ENCODE results near the gene MAN1A1. TPM values are rescaled to one million over a fixed set of nuclear protein-coding genes. Genes with fewer than 3 reads are reported as not detected.

Gene MAN1A1
- total RNA-seq, 2 donors from 2014 or later = 17.9 to 27.9 TPM

- H3K4me1 ChIP-seq (replicated peaks) = no peaks in the 10 kb centered on the region
- 98% methylated on average over 2 of the region's 2 CpGs for WGBS
- no peak overlapping the region for H3K27ac ChIP-seq
- intact Hi-C loops (cut with DNase I) = no loop called here
- no peak overlapping the region for H3K4me3 ChIP-seq
- H3K36me3 ChIP-seq = no peaks in the 10 kb centered on the region
- no peaks in the 10 kb centered on the region for H3K9me3 ChIP-seq
- H3K27me3 ChIP-seq (replicated peaks; ENCODE audit: insufficient read depth) = no peaks in the 10 kb centered on the region
- TF ChIP-seq POLR2AphosphoS5 (IDR thresholded peaks at IDR 0.05) (no peak), POLR2A (IDR thresholded peaks at IDR 0.05) (no peak)
- TF ChIP-seq, protein P1, sequence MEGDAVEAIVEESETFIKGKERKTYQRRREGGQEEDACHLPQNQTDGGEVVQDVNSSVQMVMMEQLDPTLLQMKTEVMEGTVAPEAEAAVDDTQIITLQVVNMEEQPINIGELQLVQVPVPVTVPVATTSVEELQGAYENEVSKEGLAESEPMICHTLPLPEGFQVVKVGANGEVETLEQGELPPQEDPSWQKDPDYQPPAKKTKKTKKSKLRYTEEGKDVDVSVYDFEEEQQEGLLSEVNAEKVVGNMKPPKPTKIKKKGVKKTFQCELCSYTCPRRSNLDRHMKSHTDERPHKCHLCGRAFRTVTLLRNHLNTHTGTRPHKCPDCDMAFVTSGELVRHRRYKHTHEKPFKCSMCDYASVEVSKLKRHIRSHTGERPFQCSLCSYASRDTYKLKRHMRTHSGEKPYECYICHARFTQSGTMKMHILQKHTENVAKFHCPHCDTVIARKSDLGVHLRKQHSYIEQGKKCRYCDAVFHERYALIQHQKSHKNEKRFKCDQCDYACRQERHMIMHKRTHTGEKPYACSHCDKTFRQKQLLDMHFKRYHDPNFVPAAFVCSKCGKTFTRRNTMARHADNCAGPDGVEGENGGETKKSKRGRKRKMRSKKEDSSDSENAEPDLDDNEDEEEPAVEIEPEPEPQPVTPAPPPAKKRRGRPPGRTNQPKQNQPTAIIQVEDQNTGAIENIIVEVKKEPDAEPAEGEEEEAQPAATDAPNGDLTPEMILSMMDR (IDR thresholded peaks at IDR 0.05) = no peak
- no peak for DNase-seq (ENCODE audit: low spot score)
Measured at GRCh38 chr6:119182875-119183274, 166.7 kb downstream of the MAN1A1 start.

- TF ChIP-seq POLR2A (IDR thresholded peaks at IDR 0.05) (no peak), POLR2AphosphoS5 (IDR thresholded peaks at IDR 0.05) (no peak)
- TF ChIP-seq, protein P1 (IDR thresholded peaks at IDR 0.05) = no peak
- intact Hi-C loops (cut with DNase I) = no loop called here
- no peak for DNase-seq (ENCODE audit: low spot score)
- no peaks in the 10 kb centered on the region for H3K9me3 ChIP-seq
- no peaks in the 10 kb centered on the region for H3K4me1 ChIP-seq (replicated peaks)
- no peak overlapping the region for H3K4me3 ChIP-seq
- no peak overlapping the region for H3K27ac ChIP-seq
- 56% methylated on average over 2 of the region's 2 CpGs for WGBS
- no peaks in the 10 kb centered on the region for H3K36me3 ChIP-seq
- H3K27me3 ChIP-seq (replicated peaks; ENCODE audit: insufficient read depth) = no peaks in the 10 kb centered on the region
Measured at GRCh38 chr6:119182216-119182803, 167.3 kb downstream of the MAN1A1 start.

- TF ChIP-seq, protein P1 (IDR thresholded peaks at IDR 0.05) = no peak
- TF ChIP-seq POLR2AphosphoS5 (IDR thresholded peaks at IDR 0.05) (no peak), POLR2A (IDR thresholded peaks at IDR 0.05) (no peak)
- Histone ChIP-seq H3K4me1 (replicated peaks) (no peaks in the 10 kb centered on the region), H3K27ac (no peak overlapping the region), H3K4me3 (no peak overlapping the region), H3K9me3 (no peaks in the 10 kb centered on the region), H3K27me3 (replicated peaks; ENCODE audit: insufficient read depth) (no peaks in the 10 kb centered on the region), H3K36me3 (no peaks in the 10 kb centered on the region)
- 97% methylated on average over 1 of the region's 1 CpG for WGBS
- intact Hi-C loops (cut with DNase I) = no loop called here
- no peak for DNase-seq (ENCODE audit: low spot score)
Measured at GRCh38 chr6:119181046-119181445, 168.5 kb downstream of the MAN1A1 start.

- intact Hi-C loops (cut with DNase I) = no loop called here
- Histone ChIP-seq H3K9me3 (no peaks in the 10 kb centered on the region), H3K36me3 (no peaks in the 10 kb centered on the region), H3K27ac (no peak overlapping the region), H3K4me1 (replicated peaks) (no peaks in the 10 kb centered on the region), H3K27me3 (replicated peaks; ENCODE audit: insufficient read depth) (no peaks in the 10 kb centered on the region), H3K4me3 (no peak overlapping the region)
- no peak for DNase-seq (ENCODE audit: low spot score)
- TF ChIP-seq, protein P1 (IDR thresholded peaks at IDR 0.05) = no peak
- TF ChIP-seq POLR2AphosphoS5 (IDR thresholded peaks at IDR 0.05) = no peak
- TF ChIP-seq POLR2A (IDR thresholded peaks at IDR 0.05) = no peak
- 86% methylated on average over 3 of the region's 3 CpGs for WGBS
Measured at GRCh38 chr6:119179842-119180241, 169.7 kb downstream of the MAN1A1 start.

- H3K9me3 ChIP-seq = no peaks in the 10 kb centered on the region
- no peak overlapping the region for H3K4me3 ChIP-seq
- intact Hi-C loops (cut with DNase I) = no loop called here
- 58% methylated on average over 1 of the region's 1 CpG for WGBS
- TF ChIP-seq, protein P1 (IDR thresholded peaks at IDR 0.05) = no peak
- TF ChIP-seq POLR2AphosphoS5 (IDR thresholded peaks at IDR 0.05) (no peak), POLR2A (IDR thresholded peaks at IDR 0.05) (no peak)
- H3K27ac ChIP-seq = no peak overlapping the region
- no peaks in the 10 kb centered on the region for H3K4me1 ChIP-seq (replicated peaks)
- no peak for DNase-seq (ENCODE audit: low spot score)
- H3K36me3 ChIP-seq = no peaks in the 10 kb centered on the region
- no peaks in the 10 kb centered on the region for H3K27me3 ChIP-seq (replicated peaks; ENCODE audit: insufficient read depth)
Measured at GRCh38 chr6:119179062-119179461, 170.5 kb downstream of the MAN1A1 start.

Measured in prostate gland (tissue), 2 donors.